Left kidney (tissue), 2 donors: ENCODE measurements around the gene PHTF1. TPM values are rescaled to one million over a fixed set of nuclear protein-coding genes. Genes with fewer than 3 reads are reported as not detected.
"Not testable (repeated sequence)": the region's sequence is repeated elsewhere in the genome, so short reads cannot be mapped to it uniquely, and the experiment has no call there.

Experiments used
- DNase-seq: peaks from one replicate; pipeline ENCODE4 v3.0.0-alpha.2; 2013
- polyA plus RNA-seq: library from polyadenylated mRNA; unstranded; fragments of 120-200 nt; gene quantifications from one replicate; pipeline ENCODE4 v1.2.1, GENCODE V29; 2013; ENCODE audit not compliant: insufficient read length

PHTF1 gene
- polyA plus RNA-seq, 1 donor = 28.1 TPM

- DNase-seq = no peak
These were observed 21.3 kb upstream of the PHTF1 start for GRCh38 chr1:113780374-113781146.

GRCh38 chr1:113779542-113779941 is 20.3 kb upstream of the PHTF1 start:
- no peak for DNase-seq

GRCh38 chr1:113777561-113777960 is 18.3 kb upstream of the PHTF1 start:
- no peak for DNase-seq

GRCh38 chr1:113770031-113770430 is 10.7 kb upstream of the PHTF1 start:
- DNase-seq = no peak

GRCh38 chr1:113769601-113769970 is 10.3 kb upstream of the PHTF1 start:
- DNase-seq = no peak

- no peak for DNase-seq
These were observed 9.8 kb upstream of the PHTF1 start for GRCh38 chr1:113768916-113769600.

GRCh38 chr1:113765306-113766230 is 6.3 kb upstream of the PHTF1 start:
- DNase-seq = no peak

- no peak for DNase-seq
These were observed 4.4 kb upstream of the PHTF1 start for GRCh38 chr1:113763661-113764060.

GRCh38 chr1:113761937-113762336 is 2.7 kb upstream of the PHTF1 start:
- DNase-seq = no peak

GRCh38 chr1:113760102-113761080 is 1.1 kb upstream of the PHTF1 start:
- DNase-seq = peak; percentile 4

- DNase-seq = peak; percentile 48
These were observed 504 bp downstream of the PHTF1 start for GRCh38 chr1:113758631-113759332.

GRCh38 chr1:113756461-113756860 is 2.8 kb downstream of the PHTF1 start:
- DNase-seq = no peak

GRCh38 chr1:113753333-113753732 is 6.0 kb downstream of the PHTF1 start:
- not testable (repeated sequence) for DNase-seq

- no peak for DNase-seq
These were observed 7.8 kb downstream of the PHTF1 start for GRCh38 chr1:113751516-113751915.

- DNase-seq = no peak
These were observed 8.2 kb downstream of the PHTF1 start for GRCh38 chr1:113751114-113751513.

- DNase-seq = no peak
These were observed 9.9 kb downstream of the PHTF1 start for GRCh38 chr1:113749402-113749801.

- DNase-seq = no peak
These were observed 11.9 kb downstream of the PHTF1 start for GRCh38 chr1:113747376-113747775.

- DNase-seq = no peak
These were observed 13.9 kb downstream of the PHTF1 start for GRCh38 chr1:113745425-113745824.

- DNase-seq = no peak
These were observed 15.2 kb downstream of the PHTF1 start for GRCh38 chr1:113744114-113744513.

GRCh38 chr1:113742515-113742914 is 16.8 kb downstream of the PHTF1 start:
- DNase-seq = no peak
